Measurements from ENCODE around the gene ST3GAL2. TPM values are rescaled to one million over a fixed set of nuclear protein-coding genes. Genes with fewer than 3 reads are reported as not detected.
"Not testable (repeated sequence)": the region's sequence is repeated elsewhere in the genome, so short reads cannot be mapped to it uniquely, and the experiment has no call there.

ST3GAL2 gene
- total RNA-seq, 2 donors from 2014 or later, result 27.7 to 29.4 TPM

- intact Hi-C loops (cut with DNase I), result no loop called here
- no peak for DNase-seq (ENCODE audit: low spot score)
These were observed 11.1 kb downstream of the ST3GAL2 start for GRCh38 chr16:70427786-70428177.

GRCh38 chr16:70422543-70422942, 16.4 kb downstream of the ST3GAL2 start:
- DNase-seq (ENCODE audit: low spot score), result no peak
- intact Hi-C loops (cut with DNase I), result no loop called here

- intact Hi-C loops (cut with DNase I), result no loop called here
- no peak for DNase-seq (ENCODE audit: low spot score)
These were observed 17.2 kb downstream of the ST3GAL2 start for GRCh38 chr16:70421473-70422311.

DNA sequence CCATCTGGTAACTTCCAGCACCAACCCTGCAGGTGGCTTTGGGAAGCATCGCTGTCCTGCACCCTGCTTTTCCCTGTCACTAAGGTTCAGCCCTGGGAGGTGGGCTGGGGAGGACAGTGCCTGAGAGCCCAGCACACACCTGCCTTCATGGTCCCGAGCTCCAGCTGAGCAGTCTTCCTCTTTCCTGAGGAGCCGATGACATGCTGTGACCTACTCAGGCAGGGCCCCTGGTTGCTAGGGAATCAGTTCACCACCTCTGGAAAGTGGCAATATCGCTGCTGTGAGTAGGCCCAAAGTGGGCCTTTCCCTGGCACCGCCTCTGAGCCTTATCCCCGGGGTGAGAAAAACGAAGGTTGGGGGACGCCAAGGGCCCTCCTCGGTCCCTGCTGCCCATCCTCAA, 17.9 kb downstream of the ST3GAL2 start:
- no peak for DNase-seq (ENCODE audit: low spot score)
- intact Hi-C loops (cut with DNase I), result no loop called here

- intact Hi-C loops (cut with DNase I), result no loop called here
- no peak for DNase-seq (ENCODE audit: low spot score)
These were observed 19.2 kb downstream of the ST3GAL2 start for GRCh38 chr16:70419384-70420327.

- DNase-seq (ENCODE audit: low spot score), result no peak
- intact Hi-C loops (cut with DNase I), result no loop called here
These were observed 19.9 kb downstream of the ST3GAL2 start for GRCh38 chr16:70418993-70419318.

GRCh38 chr16:70418274-70418992, 20.5 kb downstream of the ST3GAL2 start:
- no peak for DNase-seq (ENCODE audit: low spot score)
- intact Hi-C loops (cut with DNase I), result no loop called here

DNA sequence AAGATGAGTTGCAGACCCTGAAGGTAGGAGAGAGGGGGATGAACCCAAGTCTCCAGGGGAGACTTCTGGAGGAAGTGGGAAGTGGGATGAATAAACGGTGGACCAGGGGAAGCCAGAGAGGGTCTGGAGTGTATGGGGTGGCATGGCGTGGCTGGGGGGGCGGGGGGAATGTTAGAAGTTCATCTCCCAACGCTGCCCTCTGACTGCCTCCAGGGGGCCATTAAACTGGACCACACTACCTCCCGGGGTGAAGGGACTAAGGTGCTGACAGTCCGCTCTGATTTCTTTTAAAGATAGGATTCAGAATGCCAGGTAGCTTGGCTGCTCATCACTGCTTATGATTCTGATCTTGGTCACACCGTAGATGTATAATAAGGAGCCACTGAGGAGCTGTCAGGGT, 21.2 kb downstream of the ST3GAL2 start:
- no peak for DNase-seq (ENCODE audit: low spot score)

GRCh38 chr16:70416748-70417616, 21.9 kb downstream of the ST3GAL2 start:
- DNase-seq (ENCODE audit: low spot score), result no peak
- intact Hi-C loops (cut with DNase I), result no loop called here

More for the DNA sequence above, 21.2 kb downstream of the ST3GAL2 start:
- intact Hi-C loops (cut with DNase I), result no loop called here

- intact Hi-C loops (cut with DNase I); DNase-seq (ENCODE audit: low spot score): not testable (repeated sequence)
These were observed 25.3 kb downstream of the ST3GAL2 start for GRCh38 chr16:70413572-70413971.

DNA sequence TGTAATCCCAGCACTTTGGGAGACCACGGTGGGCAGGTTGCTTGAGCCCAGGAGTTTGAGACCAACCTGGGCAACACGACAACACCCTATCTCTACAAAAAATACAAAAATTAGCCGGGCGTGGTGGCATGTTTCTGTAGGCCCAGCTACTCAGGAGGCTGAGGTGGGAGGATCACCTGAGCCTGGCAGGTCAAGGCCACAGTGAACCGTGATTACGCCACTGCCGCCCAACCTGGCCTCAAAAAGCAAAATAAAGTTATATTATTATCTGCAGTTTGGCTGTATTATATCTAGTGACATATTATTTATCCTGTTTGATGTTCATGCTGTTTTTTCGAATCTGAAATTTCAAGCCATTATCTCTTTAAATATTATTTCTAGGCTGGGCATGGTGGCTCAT, 26.5 kb downstream of the ST3GAL2 start:
- intact Hi-C loops (cut with DNase I), result no loop called here
- no peak for DNase-seq (ENCODE audit: low spot score)

- intact Hi-C loops (cut with DNase I), result no loop called here
- peak; percentile 62 for DNase-seq (ENCODE audit: low spot score)
These were observed 28.2 kb downstream of the ST3GAL2 start for GRCh38 chr16:70410734-70411133.

DNA sequence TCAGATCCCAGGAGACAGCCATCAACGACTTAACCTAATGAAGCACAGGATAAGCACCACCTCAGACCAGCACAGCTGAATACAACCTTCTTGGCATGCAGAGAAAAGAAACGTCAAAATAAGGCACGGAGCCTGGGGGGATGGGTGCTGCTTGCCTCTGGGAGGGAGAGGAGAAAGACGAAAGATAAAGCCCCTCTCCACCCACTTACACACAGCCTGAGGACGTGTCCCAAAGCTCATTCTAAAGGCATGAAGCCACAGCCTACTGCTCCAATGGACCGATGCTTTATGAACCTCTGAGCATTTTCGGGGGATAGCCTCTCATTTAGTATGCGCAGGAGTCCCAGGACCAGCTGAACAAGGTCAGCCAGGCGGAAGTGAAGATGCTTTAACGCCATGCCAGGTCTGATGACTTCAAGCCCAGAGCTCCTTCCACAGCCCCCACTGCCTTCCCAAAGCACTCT, 31.1 kb downstream of the ST3GAL2 start:
- no peak for DNase-seq (ENCODE audit: low spot score)
- intact Hi-C loops (cut with DNase I), result loop anchor here in 1 of 2 donors (10.0 kb wide), 1 partner anchor 1413 kb away; no protein-coding TSS in a partner anchor

DNA sequence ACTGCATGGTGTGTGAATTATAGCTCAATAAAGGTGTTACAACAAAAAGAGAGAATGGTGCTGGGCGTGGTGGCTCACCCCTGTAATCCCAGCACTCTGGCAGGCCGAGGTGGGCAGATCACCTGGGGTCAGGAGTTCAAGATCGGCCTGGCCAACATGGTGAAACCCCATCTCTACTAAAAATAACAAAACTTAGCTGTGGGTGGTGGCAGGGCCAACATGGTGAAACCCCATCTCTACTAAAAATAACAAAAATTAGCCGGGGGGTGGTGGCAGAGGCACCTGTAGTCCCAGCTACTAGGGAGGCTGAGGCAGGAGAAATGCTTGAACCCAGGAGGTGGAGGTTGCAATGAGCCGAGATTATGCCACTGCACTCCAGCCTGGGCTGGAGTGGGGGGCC, 32.8 kb downstream of the ST3GAL2 start:
- intact Hi-C loops (cut with DNase I), result loop anchor here in 1 of 2 donors (10.0 kb wide), 1 partner anchor 1411 kb away; no protein-coding TSS in a partner anchor
- DNase-seq (ENCODE audit: low spot score), result not testable (repeated sequence)

DNA sequence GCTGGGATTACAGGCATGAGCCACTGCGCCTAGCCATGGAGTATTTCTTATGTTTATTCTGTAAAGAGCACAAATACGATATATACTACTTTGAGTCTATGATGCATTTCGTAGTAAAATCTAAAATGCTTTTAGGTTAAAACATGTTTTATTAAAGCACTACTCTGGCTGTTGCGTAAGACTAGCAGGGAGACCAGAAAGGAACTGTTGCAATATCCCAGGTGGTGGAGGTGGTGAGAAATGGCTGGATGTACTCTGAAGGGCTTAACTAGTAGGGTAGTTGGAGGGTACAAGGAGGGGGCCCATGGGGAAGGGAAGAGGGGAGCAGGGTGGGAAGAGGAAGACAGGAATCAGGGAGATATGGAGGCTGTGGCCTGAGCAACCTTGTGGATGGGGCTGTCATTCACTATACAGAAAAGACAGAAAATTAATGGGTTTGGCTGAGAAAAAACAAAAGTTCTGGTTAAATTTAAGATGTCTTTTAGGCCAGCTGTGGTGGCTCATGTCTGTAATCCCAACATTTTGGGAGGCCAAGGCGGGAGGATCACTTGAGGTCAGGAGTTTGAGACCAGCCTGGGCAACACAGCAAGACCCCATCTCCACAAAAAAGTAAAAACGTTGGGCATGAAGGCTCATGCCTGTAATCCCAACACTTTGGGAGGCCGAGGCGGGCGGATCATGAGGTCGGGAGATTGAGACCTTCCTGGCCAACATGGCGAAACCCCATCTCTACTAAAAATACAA, 35.8 kb downstream of the ST3GAL2 start:
- intact Hi-C loops (cut with DNase I), result loop anchor here in 1 of 2 donors (10.0 kb wide), 1 partner anchor 1408 kb away; no protein-coding TSS in a partner anchor
- DNase-seq (ENCODE audit: low spot score), result no peak

DNA sequence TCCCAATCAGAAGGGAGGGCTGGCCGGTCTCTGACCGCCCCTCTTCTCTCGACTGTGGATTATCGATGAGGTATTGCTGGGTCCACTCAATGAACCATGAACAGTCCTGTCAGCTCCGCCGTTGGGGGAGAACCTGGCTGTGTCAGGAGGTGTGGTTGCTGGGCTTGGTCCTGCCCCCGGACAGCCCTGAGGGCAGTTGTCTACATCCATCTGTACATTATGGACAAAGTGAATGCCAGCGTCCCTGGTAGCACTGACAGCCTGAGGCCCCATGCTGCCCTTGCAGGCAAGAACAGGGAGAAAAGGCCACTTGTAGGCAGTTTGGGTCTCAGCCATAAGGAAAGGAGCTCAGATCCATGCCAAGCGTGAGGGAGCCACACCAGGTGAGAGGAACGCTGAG, 38.9 kb downstream of the ST3GAL2 start:
- DNase-seq (ENCODE audit: low spot score), result no peak
- intact Hi-C loops (cut with DNase I), result loop anchor here in 1 of 2 donors (10.0 kb wide), 1 partner anchor 1405 kb away; no protein-coding TSS in a partner anchor

- intact Hi-C loops (cut with DNase I), result no loop called here
- no peak for DNase-seq (ENCODE audit: low spot score)
These were observed 39.5 kb downstream of the ST3GAL2 start for GRCh38 chr16:70399381-70399780.
